Measurements from ENCODE around the gene KMT5C.

DNA sequence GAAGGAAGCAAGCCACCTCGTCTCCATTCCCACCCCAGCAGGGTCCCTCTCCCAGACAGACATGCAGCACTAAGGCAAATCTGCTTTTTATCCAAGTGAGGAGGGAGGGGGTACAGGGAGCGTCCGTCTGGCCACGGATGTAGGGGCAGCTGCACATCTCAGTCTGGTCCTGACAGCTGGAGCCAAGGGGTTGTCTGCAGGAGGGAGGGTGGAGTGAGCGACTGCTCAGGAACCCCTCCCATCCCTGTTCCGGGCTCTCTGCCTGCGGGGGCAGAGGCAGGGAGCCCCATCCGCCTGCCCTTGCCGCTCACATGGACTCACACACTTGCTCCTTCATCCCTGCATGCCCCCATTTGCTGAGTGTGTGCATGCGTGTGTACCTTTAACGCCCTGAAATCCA lies 39.5 kb downstream of the KMT5C start:
- TF ChIP-seq CTCF (IDR thresholded peaks at IDR 0.05) (no peak), POLR2A (IDR thresholded peaks at IDR 0.05) (no peak)
